Cardiac septum (tissue), 1 donor: ENCODE data around the gene PRCP. TPM values are rescaled to one million over a fixed set of nuclear protein-coding genes. Genes with fewer than 3 reads are reported as not detected.

Experiments
- DNase-seq: peaks from one replicate; pipeline ENCODE4 v3.0.0-alpha.2; 2020; ENCODE audit warnings: low spot score
- intact Hi-C: fragments of 100-400 bp; cut with DNase I; formaldehyde crosslinking; loops from one replicate; pipeline ENCODE4 v1.14.0; 2022
- total RNA-seq: library from RNA; stranded (reverse); fragmentation: NEBNext Ultra II Directional; extraction: Animal tissue kit (Norgen Biotek cat#: 25700); gene quantifications from one replicate; pipeline ENCODE4 v1.2.1, GENCODE V29; 2021
- donor health status: DM: no; HTN: no; CAD: no.

Gene PRCP
- total RNA-seq, 1 donor from 2014 or later = 52.3 TPM

DNA sequence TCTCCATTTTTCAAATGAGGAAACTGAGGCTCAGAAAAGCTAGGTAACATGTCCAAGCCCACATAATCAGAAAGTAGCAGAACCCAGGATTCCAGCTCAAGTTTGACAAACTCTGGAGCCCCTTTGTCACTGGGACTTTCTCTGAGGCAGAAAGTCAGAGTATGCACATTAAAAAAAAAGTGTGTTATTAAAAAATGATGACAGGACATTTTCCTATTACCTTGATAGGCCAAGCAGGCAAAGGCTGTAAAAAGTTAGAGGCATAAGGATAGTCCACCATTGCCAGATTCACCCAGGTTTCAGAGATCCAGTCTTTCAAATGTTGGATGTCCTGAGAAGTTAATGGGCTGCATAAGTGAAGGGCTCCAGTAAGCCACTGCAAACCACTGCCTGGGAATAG lies 51.4 kb downstream of the PRCP start:
- DNase-seq = no peak
- intact Hi-C loops = no loop called here

DNA sequence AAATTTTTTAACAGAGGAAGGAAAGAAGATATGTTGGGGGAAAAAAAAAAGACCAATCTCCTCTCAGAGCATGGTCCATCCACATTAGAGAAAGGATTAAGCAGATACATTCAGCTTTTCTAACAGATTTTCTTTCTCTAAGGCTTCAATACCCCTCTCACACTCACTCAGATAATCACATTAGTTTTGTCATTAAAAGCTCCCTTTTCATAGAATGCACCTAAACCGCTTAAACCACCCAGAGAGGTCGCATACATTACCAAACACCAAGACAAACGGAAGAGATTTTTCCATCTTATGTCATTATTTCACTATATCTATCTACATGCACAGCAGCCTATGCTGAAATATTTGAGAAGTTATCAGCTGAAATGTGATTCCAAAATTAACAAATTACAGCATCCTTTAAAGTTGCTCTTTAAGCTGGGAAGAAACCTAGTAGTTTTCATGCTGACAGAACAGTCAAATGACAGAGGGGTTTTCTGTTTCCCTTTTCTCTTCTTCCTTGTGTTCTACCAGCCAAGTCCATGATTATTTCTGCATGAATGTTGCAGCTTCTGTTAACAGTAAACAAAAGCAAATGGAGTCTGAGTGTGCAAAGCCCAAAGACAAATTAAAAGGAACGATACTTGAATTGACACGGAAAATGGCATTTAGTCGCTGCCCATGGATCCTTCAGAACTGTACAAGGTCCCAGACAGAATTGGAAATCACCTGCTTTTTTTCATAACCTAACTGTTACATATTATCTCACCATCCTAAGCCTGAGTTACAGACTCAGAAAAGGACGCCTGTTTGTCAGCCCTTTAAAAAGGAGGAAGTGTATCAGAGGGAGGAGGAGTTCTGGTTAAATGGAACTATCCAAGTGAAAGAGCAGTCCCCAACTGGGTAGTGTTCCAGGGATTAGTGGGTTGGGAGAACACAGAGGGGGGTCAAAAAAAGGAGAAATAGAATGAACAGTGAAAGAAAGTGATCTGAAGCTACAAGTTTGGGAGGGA lies 54.6 kb downstream of the PRCP start:
- DNase-seq = no peak
- intact Hi-C loops = no loop called here

DNA sequence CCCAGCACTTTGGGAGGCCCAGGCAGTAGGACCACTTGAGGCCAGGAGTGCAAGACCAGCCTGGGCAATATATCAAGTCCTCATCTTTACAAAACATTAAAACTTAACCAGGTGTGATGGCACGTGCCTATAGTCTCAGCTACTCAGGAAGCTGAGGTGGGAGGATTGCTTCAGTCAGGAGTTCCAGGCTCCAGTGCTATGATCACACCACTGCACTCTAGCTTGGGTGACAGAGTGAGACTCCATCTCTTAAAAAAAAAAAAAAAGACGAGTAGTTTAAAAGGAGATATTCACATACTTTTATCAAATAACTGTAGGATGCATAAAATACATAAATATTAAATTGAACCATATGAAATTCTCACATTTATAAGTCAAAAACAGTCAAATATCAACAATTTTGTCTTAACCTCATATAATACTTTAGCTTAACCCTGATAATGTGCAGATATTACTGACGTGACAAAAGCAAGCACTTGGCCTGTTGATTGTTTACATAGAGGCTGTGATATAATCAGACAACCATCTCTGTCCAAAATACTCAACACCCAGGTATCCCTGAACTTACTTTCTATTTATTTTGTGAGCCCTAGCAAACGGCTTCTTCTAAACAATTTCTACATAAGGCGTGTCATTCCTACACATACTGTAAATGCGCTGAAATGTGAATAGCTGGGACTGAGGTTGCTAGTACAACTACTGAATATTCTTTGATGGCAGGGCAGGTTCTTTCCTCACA lies 57.0 kb downstream of the PRCP start:
- no peak for DNase-seq
- intact Hi-C loops = no loop called here

DNA sequence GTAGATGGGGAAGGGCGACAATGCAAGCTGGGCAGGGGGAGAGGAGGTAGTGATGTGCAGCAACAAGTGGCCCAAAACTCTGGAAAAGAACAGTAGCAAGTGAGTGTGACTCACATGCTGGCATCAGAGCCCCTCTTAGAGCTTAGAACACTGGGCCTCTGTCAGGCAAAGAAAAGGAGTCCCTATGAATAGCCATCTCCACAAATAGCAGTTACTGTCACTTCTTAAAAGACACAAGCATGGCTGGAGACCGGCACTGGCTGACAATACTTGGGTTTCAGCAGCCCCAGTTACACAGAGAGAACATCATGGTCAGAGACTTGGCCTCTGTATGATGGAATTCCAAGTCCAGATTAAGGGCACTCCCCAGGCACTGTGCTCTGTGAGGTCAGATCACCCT lies 58.2 kb downstream of the PRCP start:
- DNase-seq = no peak
- intact Hi-C loops = no loop called here

GRCh38 chr11:82837650-82838049 lies 62.6 kb downstream of the PRCP start:
- intact Hi-C loops = no loop called here
- DNase-seq = no peak

DNA sequence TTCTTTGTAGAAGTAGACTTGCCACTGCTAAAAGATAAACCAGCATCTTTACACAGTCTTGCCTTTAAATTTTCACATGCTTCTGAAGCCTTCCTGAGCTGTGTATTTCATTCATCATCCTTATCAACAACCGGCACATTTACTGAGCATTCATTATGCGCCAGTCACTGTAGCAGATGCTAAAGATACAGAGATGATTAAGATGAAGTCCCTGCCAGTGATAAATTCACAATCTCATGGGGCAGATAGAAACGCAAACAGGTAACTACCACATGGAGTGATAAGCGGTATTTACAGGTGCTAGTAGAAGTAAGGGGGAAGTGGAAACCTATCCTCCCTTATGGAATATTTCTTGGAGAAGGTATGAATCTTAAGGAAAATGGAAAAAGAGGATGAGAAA lies 67.2 kb downstream of the PRCP start:
- intact Hi-C loops = no loop called here
- DNase-seq = no peak

DNA sequence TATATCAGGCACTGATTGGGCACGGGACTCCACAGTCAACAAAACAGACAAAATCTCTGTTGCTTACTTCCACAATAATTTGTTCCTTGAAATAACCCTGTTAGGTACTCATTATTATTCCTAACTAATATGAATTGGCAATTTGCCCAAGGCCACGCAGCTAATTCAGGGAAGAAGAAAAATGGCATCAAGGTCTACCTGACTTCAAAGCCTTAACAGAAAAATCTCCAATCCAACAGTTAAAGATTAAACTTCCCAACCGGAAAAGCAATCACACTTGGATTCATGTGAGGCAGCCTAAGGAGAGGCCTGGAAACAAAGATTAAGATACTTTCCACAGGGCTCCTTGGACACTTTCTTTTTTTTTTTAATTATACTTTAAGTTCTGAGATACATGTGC lies 68.9 kb downstream of the PRCP start:
- DNase-seq = no peak
- intact Hi-C loops = no loop called here

- DNase-seq = no peak
- intact Hi-C loops = no loop called here
These were observed 69.5 kb downstream of the PRCP start for GRCh38 chr11:82830746-82831145.

- intact Hi-C loops = no loop called here
- no peak for DNase-seq
These were observed 71.1 kb downstream of the PRCP start for GRCh38 chr11:82829101-82829500.

DNA sequence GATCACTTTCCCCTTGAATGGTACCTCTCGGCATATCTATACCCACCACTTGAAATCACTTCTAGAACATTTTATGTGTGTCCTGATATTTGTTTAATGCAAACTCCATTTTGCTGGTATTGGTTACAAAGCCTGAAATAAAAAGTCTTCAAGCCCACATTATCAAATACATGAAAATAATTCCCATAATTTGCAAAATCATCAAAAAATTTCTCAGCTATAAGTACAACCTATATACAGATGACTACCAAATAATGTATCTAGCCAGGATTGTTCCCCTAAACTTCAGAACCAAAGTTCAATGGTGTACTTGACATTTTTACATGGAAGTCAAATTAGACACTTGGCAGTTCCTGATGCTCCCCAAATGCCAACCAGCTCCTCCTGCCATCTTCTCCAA lies 71.8 kb downstream of the PRCP start:
- DNase-seq = no peak
- intact Hi-C loops = no loop called here

DNA sequence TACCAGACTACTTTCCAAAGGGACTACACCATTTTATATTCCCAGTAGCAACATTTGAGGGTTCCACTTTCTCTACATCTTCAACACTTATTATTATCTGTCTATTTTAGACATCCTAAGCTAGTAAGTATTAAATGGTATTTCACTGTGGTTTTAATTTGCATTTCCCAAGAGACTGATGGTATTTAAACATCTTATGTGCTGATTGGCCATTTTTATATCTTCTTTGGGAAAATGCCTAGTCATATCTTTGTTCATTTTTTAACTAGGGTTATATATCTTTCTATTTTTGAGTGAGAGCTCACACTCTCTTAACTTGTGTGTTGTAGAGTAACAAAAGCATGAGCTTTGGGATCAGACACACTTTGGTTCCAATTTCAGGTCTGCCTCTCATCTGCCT lies 73.7 kb downstream of the PRCP start:
- no peak for DNase-seq
- intact Hi-C loops = no loop called here

DNA sequence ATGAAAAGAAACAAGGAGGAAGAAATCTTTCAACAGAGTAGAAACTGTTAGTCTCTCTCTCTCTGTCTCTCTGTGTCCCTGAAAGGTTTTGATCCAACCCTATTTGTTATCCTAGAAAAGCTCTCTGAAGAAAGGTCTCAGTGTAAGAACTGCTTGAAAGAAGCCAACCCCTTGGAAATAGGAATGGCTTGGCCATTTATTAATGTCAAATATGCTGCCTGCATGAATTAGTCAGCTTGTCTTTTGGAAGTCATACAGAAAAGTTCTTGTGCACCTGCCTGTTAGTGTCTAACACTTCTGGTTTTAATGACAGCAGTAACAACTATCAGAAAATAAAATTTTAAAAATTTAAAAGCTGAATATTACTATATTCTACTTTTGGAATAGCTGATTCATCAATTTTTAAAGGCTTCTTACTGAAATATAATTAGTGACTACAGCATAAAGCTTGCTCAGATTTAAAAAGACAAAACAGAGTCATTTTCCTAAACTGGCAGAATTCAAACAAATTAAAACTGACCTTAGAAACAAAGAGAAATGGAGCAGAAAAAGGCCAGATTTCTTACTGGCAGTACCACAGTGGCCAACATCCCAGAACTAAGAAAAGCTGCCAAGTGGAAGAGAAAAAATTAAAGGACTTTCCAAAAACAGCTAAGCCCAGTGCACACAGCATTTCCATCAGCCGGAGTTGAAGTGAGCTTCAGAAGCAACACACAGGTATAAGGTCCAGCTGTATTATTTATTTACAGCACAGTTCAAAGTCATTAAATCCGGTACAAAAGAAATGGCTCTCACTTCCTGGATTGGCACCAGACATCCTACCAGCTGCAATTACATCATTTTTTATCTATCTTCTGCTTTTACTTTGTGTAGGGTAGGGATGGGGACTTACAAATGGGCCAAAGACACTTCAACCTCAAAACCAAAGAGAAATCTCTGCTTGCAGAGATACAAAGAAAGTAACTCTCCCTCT lies 76.3 kb downstream of the PRCP start:
- intact Hi-C loops = no loop called here
- DNase-seq = no peak

GRCh38 chr11:82818409-82819043 lies 81.7 kb downstream of the PRCP start:
- no peak for DNase-seq
- intact Hi-C loops = no loop called here

DNA sequence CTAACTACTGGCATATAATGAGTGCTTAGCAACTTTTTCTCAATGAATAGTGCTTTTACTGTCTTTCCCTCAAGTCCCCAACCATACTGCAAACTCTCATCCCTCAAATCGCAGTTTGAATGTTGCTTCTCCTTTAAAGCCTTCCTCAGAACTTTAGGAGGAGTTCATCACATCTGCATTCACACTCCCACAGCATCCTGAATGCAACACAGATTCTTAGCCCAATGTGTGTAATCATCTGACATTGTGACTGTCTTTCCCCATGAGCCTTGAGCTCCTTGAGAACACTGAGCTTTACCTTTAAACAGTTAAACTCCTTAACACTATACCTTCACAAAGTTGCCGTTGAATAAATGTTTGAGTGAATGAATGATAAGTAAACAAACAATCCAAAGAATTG lies 84.8 kb downstream of the PRCP start:
- DNase-seq = no peak
- intact Hi-C loops = no loop called here

GRCh38 chr11:82814379-82814778 lies 85.9 kb downstream of the PRCP start:
- intact Hi-C loops = no loop called here
- DNase-seq = no peak

DNA sequence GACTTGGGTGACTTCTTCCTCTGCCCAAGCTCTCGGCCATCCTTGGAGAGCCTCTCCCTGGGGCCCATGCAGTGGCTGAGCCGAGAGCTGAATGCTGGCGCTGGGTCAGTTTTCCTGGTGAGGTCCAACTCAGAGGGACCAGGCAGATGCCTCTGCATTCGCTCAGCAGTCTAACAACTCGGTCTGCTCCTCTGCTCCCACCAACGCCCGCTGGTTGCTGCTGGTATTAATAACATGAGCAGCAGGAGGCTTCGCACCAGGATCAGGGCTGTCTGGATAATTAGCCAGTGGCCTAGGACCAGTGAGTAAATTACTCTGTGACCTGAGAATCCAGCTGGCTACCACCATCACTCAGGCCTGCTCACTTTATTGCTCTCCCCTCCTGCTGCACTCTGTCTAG lies 88.9 kb downstream of the PRCP start:
- DNase-seq = no peak
- intact Hi-C loops = no loop called here

DNA sequence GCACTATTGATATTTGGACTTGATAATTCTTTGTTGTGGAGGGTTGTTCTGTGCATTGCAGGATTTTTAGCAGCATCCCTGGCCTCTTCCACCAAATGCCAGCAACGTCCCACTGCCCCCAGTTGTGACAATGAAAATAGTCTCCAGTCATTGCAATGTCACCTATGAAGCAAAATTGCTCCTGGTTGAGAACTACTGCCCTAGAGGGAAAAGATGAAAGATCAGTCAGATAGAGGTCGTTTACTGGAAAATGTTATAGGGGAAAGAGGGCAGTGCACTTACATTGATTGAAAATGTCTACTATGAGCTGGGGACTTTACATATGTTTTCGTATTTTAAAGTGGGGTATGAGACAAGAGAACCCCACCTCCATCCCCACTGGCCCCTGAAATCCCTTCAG lies 89.5 kb downstream of the PRCP start:
- no peak for DNase-seq
- intact Hi-C loops = no loop called here

GRCh38 chr11:82810326-82810725 lies 89.9 kb downstream of the PRCP start:
- DNase-seq = no peak
- intact Hi-C loops = no loop called here

DNA sequence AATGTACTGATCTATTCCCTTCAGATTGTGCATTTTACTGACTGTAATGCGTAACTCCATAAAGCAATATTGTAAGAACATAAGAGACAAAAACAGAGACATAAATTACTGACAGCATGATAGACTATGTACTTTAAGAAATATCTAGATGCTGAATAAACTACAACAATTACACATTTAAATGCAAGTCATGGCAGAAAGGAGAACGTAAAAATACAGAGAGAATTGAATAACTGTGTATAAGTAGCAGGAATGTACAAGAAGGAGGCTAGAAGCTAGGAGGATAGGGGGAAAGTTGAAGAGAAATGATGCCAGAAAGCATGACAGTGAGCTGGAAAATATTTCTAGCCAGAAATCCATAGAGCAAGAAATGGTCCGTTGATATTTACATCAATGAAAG lies 92.6 kb downstream of the PRCP start:
- intact Hi-C loops = no loop called here
- no peak for DNase-seq
